IPS DF 4.7 (cell line): ENCODE measurements around the gene MAB21L4.

Experiments used
- DNase-seq: peaks from one replicate; pipeline ENCODE4 v3.0.0-alpha.2; 2013; ENCODE audit warnings: low spot score; ENCODE audit errors: extremely low read depth

The MAB21L4 gene

GRCh38 chr2:240836781-240837467, 59.0 kb downstream of the MAB21L4 start:
- DNase-seq: no peak
